Upper lobe of left lung (tissue), 6 donors: ENCODE measurements around the gene DHFR2. TPM values are rescaled to one million over a fixed set of nuclear protein-coding genes. Genes with fewer than 3 reads are reported as not detected.

ENCODE experiments used
- ATAC-seq, 2 donors: fragments of 200-7000 bp; cut with Tn5 transposase; one replicate each; pipeline ENCODE4 v1.9.1; 2022; ENCODE audit warnings: mild to moderate bottlenecking in 2 of 2, moderate library complexity in 2 of 2; ENCODE audit not compliant: low FRiP score in 2 of 2
- DNase-seq, 2 donors: peaks; one replicate each; pipeline ENCODE4 v3.0.0-alpha.2; 2019 to 2020
- H3K27ac ChIP-seq, 4 donors: fragments of 200-600 bp; sonication (generic); one replicate each; pipeline ENCODE4 v1.5.1; 2016 to 2019
- H3K27me3 ChIP-seq, 4 donors: fragments of 200-600 bp; sonication (generic); one replicate each; pipeline ENCODE4 v1.5.1; 2017 to 2019
- H3K36me3 ChIP-seq, 4 donors: fragments of 200-600 bp; sonication (generic); one replicate each; pipeline ENCODE4 v1.5.1; 2016 to 2019
- H3K4me1 ChIP-seq, 4 donors: fragments of 200-600 bp; sonication (generic); one replicate each; pipeline ENCODE4 v1.5.1; 2018 to 2019
- H3K4me3 ChIP-seq, 4 donors: fragments of 200-600 bp; sonication (generic); one replicate each; pipeline ENCODE4 v1.5.1; 2017 to 2019; ENCODE audit warnings: mild to moderate bottlenecking in 2 of 4, moderate library complexity in 1 of 4
- H3K9me3 ChIP-seq, 4 donors: fragments of 200-600 bp; sonication (generic); one replicate each; pipeline ENCODE4 v1.5.1; 2018 to 2019
- CTCF ChIP-seq, 6 experiments: fragments of 450-650 bp in 4 of 6; fragments of 200-600 bp in 2 of 6; sonication (generic) in 2 of 6; IDR thresholded peaks; one replicate each; pipeline ENCODE4 v1.5.1; 2016 to 2019; ENCODE audit warnings: antibody characterized with exemption in 6 of 6
- EP300 ChIP-seq, 4 donors: sonication (generic); formaldehyde crosslinking; IDR thresholded peaks; one replicate each; pipeline ENCODE4 v1.5.1; 2017; ENCODE audit warnings: antibody characterized with exemption in 4 of 4, control low read depth in 2 of 4
- POLR2A ChIP-seq, 4 donors: fragments of 450-650 bp; IDR thresholded peaks; one replicate each; pipeline ENCODE4 v1.5.1; 2016 to 2017; ENCODE audit warnings: antibody characterized with exemption in 4 of 4, mild to moderate bottlenecking in 2 of 4
- POLR2AphosphoS5 ChIP-seq, 2 donors: sonication (generic); formaldehyde crosslinking; IDR thresholded peaks; one replicate each; pipeline ENCODE4 v1.5.1; 2017; ENCODE audit warnings: antibody characterized with exemption in 2 of 2
- WGBS, 2 donors: methylation state at CpG; one replicate each; pipeline ENCODE4 v1.1.5; 2017 to 2018; 5-methylcytosine and 5-hydroxymethylcytosine counted together
- total RNA-seq, 6 donors: library from RNA; depleted of rRNA in 4 of 6; stranded (reverse); fragments of >200 nt in 4 of 6; gene quantifications; one replicate each; pipeline versions ENCODE4 v1.1.0 to v1.2.1, GENCODE V29; 2016 to 2021
- donor health status: DM: no; HTN: no; CAD: no; lungs with moderate emphysema.
- donor health status: DM: no; HTN: yes; CAD: no; lungs with severe emphysema.

Gene DHFR2
- total RNA-seq, 6 donors from 2014 or later: 2.7 to 7.9 (median 5.3) TPM

- H3K36me3 ChIP-seq: peaks cover 0 to 25% (median 2%) of the 10 kb centered on the region in 4 donors
- no peak for ATAC-seq
- H3K27ac ChIP-seq: no peak overlapping the region
- 97 to 100% methylated on average over 3 of the region's 3 CpGs for WGBS, 2 donors
- no peak for DNase-seq
- no peaks in the 10 kb centered on the region for H3K27me3 ChIP-seq
- no peak overlapping the region for H3K4me3 ChIP-seq
- H3K9me3 ChIP-seq: peaks cover 0 to 3% (median 0%) of the 10 kb centered on the region in 4 donors
- H3K4me1 ChIP-seq: peaks cover 5 to 10% (median 7%) of the 10 kb centered on the region in 4 donors
- TF ChIP-seq POLR2AphosphoS5 (IDR thresholded peaks at IDR 0.05) (no peak), CTCF (IDR thresholded peaks at IDR 0.05) (no peak), POLR2A (IDR thresholded peaks at IDR 0.05) (no peak), EP300 (IDR thresholded peaks at IDR 0.05) (no peak)
Observed at GRCh38 chr3:94076055-94076454, 13.3 kb upstream of the DHFR2 start.

- peaks cover 0 to 6% (median 0%) of the 10 kb centered on the region in 4 donors for H3K4me1 ChIP-seq
- no peak for DNase-seq
Observed at GRCh38 chr3:94071713-94072284, 9.1 kb upstream of the DHFR2 start.

GRCh38 chr3:94070341-94070911 is 7.7 kb upstream of the DHFR2 start:
- Histone ChIP-seq H3K4me1 (peaks cover 0 to 17% (median 9%) of the 10 kb centered on the region in 4 donors), H3K27me3 (no peaks in the 10 kb centered on the region), H3K4me3 (no peak overlapping the region), H3K36me3 (peaks cover 0 to 20% (median 4%) of the 10 kb centered on the region in 4 donors), H3K27ac (no peak overlapping the region), H3K9me3 (peaks cover 0 to 3% (median 0%) of the 10 kb centered on the region in 4 donors)
- TF ChIP-seq POLR2AphosphoS5 (IDR thresholded peaks at IDR 0.05): no peak
- TF ChIP-seq EP300 (IDR thresholded peaks at IDR 0.05): no peak
- no peak for TF ChIP-seq POLR2A (IDR thresholded peaks at IDR 0.05)
- no peak for TF ChIP-seq CTCF (IDR thresholded peaks at IDR 0.05)
- ATAC-seq: no peak
- no peak for DNase-seq
- WGBS, 2 donors: 89 to 95% methylated on average over 6 of the region's 6 CpGs

More at GRCh38 chr3:94071713-94072284, 9.1 kb upstream of the DHFR2 start:
- no peak overlapping the region for H3K27ac ChIP-seq
- H3K36me3 ChIP-seq: peaks cover 0 to 26% (median 4%) of the 10 kb centered on the region in 4 donors
- TF ChIP-seq EP300 (IDR thresholded peaks at IDR 0.05): no peak
- no peak for TF ChIP-seq CTCF (IDR thresholded peaks at IDR 0.05)
- TF ChIP-seq POLR2A (IDR thresholded peaks at IDR 0.05): no peak
- no peak for TF ChIP-seq POLR2AphosphoS5 (IDR thresholded peaks at IDR 0.05)
- no peak for ATAC-seq
- no peaks in the 10 kb centered on the region for H3K27me3 ChIP-seq
- WGBS, 2 donors: 90 to 96% methylated on average over 4 of the region's 4 CpGs
- peaks cover 0 to 3% (median 0%) of the 10 kb centered on the region in 4 donors for H3K9me3 ChIP-seq
- no peak overlapping the region for H3K4me3 ChIP-seq

GRCh38 chr3:94069194-94069813 is 6.6 kb upstream of the DHFR2 start:
- 53 to 60% methylated on average over 4 of the region's 4 CpGs for WGBS, 2 donors
- ATAC-seq: peak in 1 of 2 donors; percentile 57
- no peak overlapping the region for H3K4me3 ChIP-seq
- H3K27me3 ChIP-seq: no peaks in the 10 kb centered on the region
- peaks cover 0 to 2% (median 0%) of the 10 kb centered on the region in 4 donors for H3K9me3 ChIP-seq
- peaks cover 7 to 28% (median 19%) of the 10 kb centered on the region in 4 donors for H3K4me1 ChIP-seq
- no peak for DNase-seq
- no peak overlapping the region for H3K27ac ChIP-seq
- TF ChIP-seq CTCF (IDR thresholded peaks at IDR 0.05): peak; percentile 14 to 53 (median 36)
- no peak for TF ChIP-seq POLR2A (IDR thresholded peaks at IDR 0.05)
- peaks cover 0 to 20% (median 4%) of the 10 kb centered on the region in 4 donors for H3K36me3 ChIP-seq
